HepG2 (cell line): ENCODE data around the gene STAT4.

Source experiments
- DPF2 ChIP-seq: sonication (generic); formaldehyde crosslinking; IDR thresholded peaks from 2 replicates; pipeline ENCODE4 v1.4.0; 2020; ENCODE audit warnings: mild to moderate bottlenecking, low read depth, missing genetic modification reagents, borderline replicate concordance
- FOXK1 ChIP-seq: sonication (generic); formaldehyde crosslinking; IDR thresholded peaks from 2 replicates; pipeline ENCODE4 v1.4.0; 2020; ENCODE audit warnings: low read depth, missing genetic modification reagents, borderline replicate concordance
- GABPA ChIP-seq, 2 experiments: IDR thresholded peaks; 2 replicates each; pipeline ENCODE4 v1.6.1; 2011 to 2016; ENCODE audit warnings: low read depth in 2 of 2, low read length in 1 of 2, missing biosample characterization in 1 of 2, missing genetic modification characterization in 1 of 2
- JUND ChIP-seq: sonication (generic); formaldehyde crosslinking; IDR thresholded peaks from 2 replicates; pipeline ENCODE4 v1.8.0; 2022; ENCODE audit warnings: mild to moderate bottlenecking, missing genetic modification reagents
- SETDB1 ChIP-seq: sonication (generic); formaldehyde crosslinking; IDR thresholded peaks from 2 replicates; pipeline ENCODE4 v1.5.1; 2020; ENCODE audit warnings: missing genetic modification reagents, mild to moderate bottlenecking, borderline replicate concordance
- SP1 ChIP-seq, 2 experiments: fragments of 450-650 bp in 1 of 2; sonication (generic) in 1 of 2; formaldehyde crosslinking in 1 of 2; IDR thresholded peaks; 2 replicates each; pipeline versions ENCODE4 v1.4.0 to v1.6.1; 2016 to 2020; ENCODE audit warnings: missing genetic modification reagents in 1 of 2
- TAF1 ChIP-seq: sonication (generic); formaldehyde crosslinking; IDR thresholded peaks from 2 replicates; pipeline ENCODE4 v1.4.0; 2020; ENCODE audit warnings: missing genetic modification reagents
- TBX2 ChIP-seq: sonication (generic); formaldehyde crosslinking; IDR thresholded peaks from 2 replicates; pipeline ENCODE4 v1.5.0; 2020; ENCODE audit warnings: missing genetic modification reagents, mild to moderate bottlenecking, borderline replicate concordance
- ZNF205 ChIP-seq: IDR thresholded peaks from 2 replicates; pipeline ENCODE4 v1.6.1; 2018; ENCODE audit warnings: missing biosample characterization, missing genetic modification reagents
- ZNF3 ChIP-seq: IDR thresholded peaks from 2 replicates; pipeline ENCODE4 v1.7.0; 2017; ENCODE audit warnings: inconsistent platforms
- ZNF598 ChIP-seq: sonication (generic); formaldehyde crosslinking; IDR thresholded peaks from 2 replicates; pipeline ENCODE4 v1.5.1; 2020; ENCODE audit warnings: mild to moderate bottlenecking, missing genetic modification reagents, borderline replicate concordance

GRCh38 chr2:191105082-191105481, 45.7 kb downstream of the STAT4 start:
- TF ChIP-seq ZNF3 (CRISPR knock-in tag), result no peak
- TF ChIP-seq SP1 (IDR thresholded peaks at IDR 0.05), result no peak
- TF ChIP-seq SP1 (CRISPR knock-in tag; IDR thresholded peaks at IDR 0.05), result no peak
- no peak for TF ChIP-seq GABPA (IDR thresholded peaks at IDR 0.05; ENCODE audit: low read depth, low read length)
- no peak for TF ChIP-seq GABPA (CRISPR knock-in tag; IDR thresholded peaks at IDR 0.05; ENCODE audit: low read depth)
- no peak for TF ChIP-seq ZNF205 (CRISPR knock-in tag)
- TF ChIP-seq SETDB1 (CRISPR knock-in tag), result no peak
- TF ChIP-seq TAF1, result no peak
- TF ChIP-seq TBX2 (CRISPR knock-in tag), result no peak
- TF ChIP-seq JUND (CRISPR knock-in tag), result no peak
- no peak for TF ChIP-seq FOXK1 (CRISPR knock-in tag)
- no peak for TF ChIP-seq ZNF598 (CRISPR knock-in tag)
- TF ChIP-seq DPF2 (CRISPR knock-in tag), result no peak
